ENCODE data around the gene LHX3.

Gene LHX3

GRCh38 chr9:136194540-136194939 is 10.4 kb downstream of the LHX3 start:
- Histone ChIP-seq H3K4me1 (no peaks in the 10 kb centered on the region), H3K9me3 (ENCODE audit: control insufficient read depth, low read length) (no peaks in the 10 kb centered on the region), H3K27me3 (ENCODE audit: control insufficient read depth, insufficient read depth, low read length) (peaks cover 2% of the 10 kb centered on the region), H3K27ac (no peak overlapping the region), H2AFZ (no peak overlapping the region), H3K4me3 (ENCODE audit: low read depth, low read length) (no peak overlapping the region), H3K9ac (no peak overlapping the region), H3K36me3 (ENCODE audit: control insufficient read depth, insufficient read depth, low read length) (no peaks in the 10 kb centered on the region), H3K79me2 (no peaks in the 10 kb centered on the region), H3K4me2 (ENCODE audit: low read length) (no peak overlapping the region)
- TF ChIP-seq CTCF (IDR thresholded peaks at IDR 0.05) = no peak

GRCh38 chr9:136193891-136194279 is 11.0 kb downstream of the LHX3 start:
- Histone ChIP-seq H3K4me2 (ENCODE audit: low read length) (no peak overlapping the region), H3K27ac (no peak overlapping the region), H3K4me1 (no peaks in the 10 kb centered on the region), H3K79me2 (no peaks in the 10 kb centered on the region), H3K4me3 (ENCODE audit: low read depth, low read length) (no peak overlapping the region), H3K36me3 (ENCODE audit: control insufficient read depth, insufficient read depth, low read length) (no peaks in the 10 kb centered on the region), H3K9me3 (ENCODE audit: control insufficient read depth, low read length) (no peaks in the 10 kb centered on the region), H2AFZ (no peak overlapping the region), H3K27me3 (ENCODE audit: control insufficient read depth, insufficient read depth, low read length) (peaks cover 2% of the 10 kb centered on the region), H3K9ac (no peak overlapping the region)
- TF ChIP-seq CTCF (IDR thresholded peaks at IDR 0.05) = no peak

- Histone ChIP-seq H3K27me3 (ENCODE audit: control insufficient read depth, insufficient read depth, low read length) (peaks cover 2% of the 10 kb centered on the region), H3K9ac (no peak overlapping the region), H3K36me3 (ENCODE audit: control insufficient read depth, insufficient read depth, low read length) (no peaks in the 10 kb centered on the region), H3K27ac (no peak overlapping the region), H3K9me3 (ENCODE audit: control insufficient read depth, low read length) (no peaks in the 10 kb centered on the region), H2AFZ (no peak overlapping the region), H3K4me3 (ENCODE audit: low read depth, low read length) (no peak overlapping the region), H3K4me2 (ENCODE audit: low read length) (no peak overlapping the region), H3K4me1 (no peaks in the 10 kb centered on the region), H3K79me2 (no peaks in the 10 kb centered on the region)
- TF ChIP-seq CTCF (IDR thresholded peaks at IDR 0.05) = no peak
These were observed 11.6 kb downstream of the LHX3 start for GRCh38 chr9:136193127-136193890.

GRCh38 chr9:136192289-136193126 is 12.4 kb downstream of the LHX3 start:
- TF ChIP-seq CTCF (IDR thresholded peaks at IDR 0.05) = no peak

More at GRCh38 chr9:136192289-136193126, 12.4 kb downstream of the LHX3 start:
- Histone ChIP-seq H3K36me3 (ENCODE audit: control insufficient read depth, insufficient read depth, low read length) (no peaks in the 10 kb centered on the region), H3K9ac (no peak overlapping the region), H3K9me3 (ENCODE audit: control insufficient read depth, low read length) (no peaks in the 10 kb centered on the region), H3K4me2 (ENCODE audit: low read length) (no peak overlapping the region), H3K4me1 (no peaks in the 10 kb centered on the region), H3K79me2 (no peaks in the 10 kb centered on the region), H2AFZ (no peak overlapping the region), H3K4me3 (ENCODE audit: low read depth, low read length) (no peak overlapping the region), H3K27me3 (ENCODE audit: control insufficient read depth, insufficient read depth, low read length) (peaks cover 2% of the 10 kb centered on the region), H3K27ac (no peak overlapping the region)
